ENCODE data around the gene FNTB.

Gene FNTB

GRCh38 chr14:64953310-64953654 is 33.4 kb upstream of the FNTB start:
- DNase-seq = no peak

DNA sequence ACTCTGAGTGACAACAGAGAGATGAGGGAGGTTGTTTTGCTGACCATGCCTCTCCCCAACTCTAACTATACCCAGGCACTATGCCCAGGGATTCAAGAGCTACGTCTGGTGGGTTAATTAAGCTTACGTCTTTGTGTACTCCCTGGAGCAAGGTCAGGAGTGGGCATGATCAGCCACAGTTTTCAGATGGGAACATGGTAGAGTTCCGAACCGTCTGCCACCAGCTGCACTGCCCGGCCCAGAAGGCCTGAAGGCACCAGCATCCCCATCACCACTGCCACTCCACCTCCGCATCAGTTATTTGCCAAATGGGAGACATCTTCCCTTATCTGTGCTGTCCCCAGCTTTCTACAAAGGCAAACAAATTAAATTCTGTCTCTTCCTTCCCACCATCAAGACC is 33.0 kb upstream of the FNTB start:
- DNase-seq = no peak

DNA sequence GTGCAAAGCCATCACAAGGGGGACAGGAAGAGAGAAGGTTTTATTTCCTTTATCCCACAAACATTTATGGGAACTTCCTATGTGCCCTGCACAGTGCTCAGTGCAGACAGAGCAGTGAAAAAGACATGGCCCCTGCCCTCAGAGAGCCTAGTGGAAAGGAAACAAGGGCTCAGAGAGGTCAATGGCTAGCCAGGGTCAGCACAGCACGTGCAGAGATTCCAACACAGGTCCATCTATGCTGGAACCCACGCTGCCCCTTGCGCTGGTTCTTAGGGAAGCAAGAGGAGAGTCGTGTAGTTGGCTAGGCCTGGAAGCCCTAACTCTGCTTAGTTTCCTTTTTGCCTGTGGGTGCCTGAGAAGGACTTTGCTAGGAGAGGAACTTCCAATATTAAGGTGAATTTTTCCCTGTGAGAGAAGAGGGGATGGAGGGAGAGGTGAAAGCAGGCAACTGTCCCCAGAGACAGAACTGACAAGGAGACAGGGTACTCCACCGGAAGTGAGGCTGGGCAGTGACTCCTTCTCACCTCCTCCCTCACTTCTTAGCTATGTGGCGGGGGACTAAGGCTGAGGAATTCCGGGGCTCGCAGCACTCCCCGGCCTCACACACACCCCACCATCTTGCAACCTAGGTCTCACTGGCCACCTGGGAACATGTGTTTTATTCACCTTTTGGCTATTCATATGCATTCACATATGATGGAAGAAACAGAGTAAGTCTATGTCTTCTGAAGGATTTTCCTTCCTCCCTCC is 32.0 kb upstream of the FNTB start:
- no peak for DNase-seq

DNA sequence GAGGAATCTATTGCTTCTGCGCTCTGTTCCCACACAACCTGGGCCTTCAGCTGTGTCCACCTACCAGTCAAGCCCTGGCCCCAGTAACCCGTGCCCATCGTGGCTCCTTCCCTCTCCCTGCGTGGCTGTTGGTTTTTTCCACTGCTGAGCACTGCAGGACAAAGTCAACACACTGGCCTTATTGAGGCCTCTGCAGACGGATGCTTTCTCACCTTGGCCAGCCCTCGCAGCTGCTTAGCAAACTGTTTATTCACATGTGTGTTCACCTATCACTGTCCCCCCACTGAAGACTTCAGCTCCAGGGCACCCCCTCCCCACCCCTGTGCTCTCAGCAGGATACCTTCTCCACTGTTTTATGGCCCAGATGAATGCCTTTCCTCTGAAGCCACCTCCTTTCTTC is 31.4 kb upstream of the FNTB start:
- no peak for DNase-seq

DNA sequence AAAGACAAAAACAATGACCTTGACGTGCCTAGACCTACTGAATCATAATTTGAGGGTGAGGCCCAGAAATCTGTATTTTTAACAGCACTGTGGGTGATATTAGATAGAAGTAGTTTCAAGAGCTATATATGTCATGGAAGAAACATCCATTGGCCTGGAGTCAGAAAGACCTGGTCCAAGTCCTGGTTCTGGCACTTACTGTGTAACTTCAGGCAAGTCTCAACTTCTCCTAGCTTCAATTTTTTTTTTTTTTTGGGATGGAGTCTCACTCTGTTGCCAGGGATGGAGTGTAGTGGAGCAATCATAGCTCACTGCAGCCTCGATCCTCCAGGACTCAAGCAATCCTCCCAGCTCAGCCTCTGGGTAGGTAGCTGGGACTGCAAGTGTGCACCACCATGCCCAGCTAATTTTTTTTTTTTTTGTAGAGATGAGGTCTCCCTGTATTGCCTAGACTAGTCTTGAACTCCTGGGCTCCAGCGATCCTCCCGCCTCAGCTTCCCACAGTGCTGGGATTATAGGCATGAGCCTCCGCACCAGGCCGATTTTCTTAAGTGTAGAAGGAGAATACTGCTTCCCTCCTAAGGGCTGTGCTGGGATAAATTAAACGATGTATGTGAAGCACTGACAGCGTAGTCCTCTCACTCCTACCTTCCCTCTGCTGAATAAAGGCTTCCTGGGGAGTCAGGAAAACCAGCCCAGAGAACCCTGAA is 29.8 kb upstream of the FNTB start:
- DNase-seq = no peak

DNA sequence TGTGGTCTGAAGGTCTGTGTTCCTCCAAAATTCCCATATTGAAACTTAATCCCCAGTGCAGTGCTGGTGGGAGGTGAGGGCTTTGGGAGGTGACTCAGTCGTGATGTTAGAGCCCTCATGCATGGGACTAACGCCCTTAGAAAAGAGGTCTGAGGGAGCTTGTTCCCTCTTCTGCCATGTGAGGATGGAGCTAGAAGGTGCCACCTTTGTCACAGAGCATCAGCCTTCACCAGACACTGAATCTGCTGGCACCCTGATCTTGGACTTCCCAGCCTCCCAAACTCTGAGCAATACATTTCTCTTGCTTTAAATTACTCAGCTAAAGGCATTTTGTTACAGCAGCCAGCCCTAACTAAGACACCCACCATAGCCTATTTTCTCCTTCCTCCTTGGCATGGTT is 28.5 kb upstream of the FNTB start:
- no peak for DNase-seq

DNA sequence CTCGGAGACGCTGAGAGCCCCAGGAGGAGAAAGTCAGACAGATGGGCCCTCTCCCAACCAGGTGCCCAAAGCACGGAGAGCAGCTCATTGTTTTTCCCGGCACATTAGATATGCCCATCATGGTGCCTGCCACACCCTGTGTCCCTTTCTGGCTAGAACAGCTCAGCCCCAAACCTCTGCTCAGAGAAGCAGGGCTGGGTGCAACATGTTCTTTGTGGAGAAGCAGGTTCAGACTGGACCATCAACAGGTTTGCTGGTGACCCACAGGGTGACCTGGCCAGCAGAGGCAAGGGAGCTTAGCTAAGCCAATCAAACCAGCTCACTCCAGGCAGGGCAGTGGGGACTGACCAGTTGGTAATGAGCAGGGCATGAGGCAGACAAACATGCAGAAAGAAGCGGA is 28.0 kb upstream of the FNTB start:
- no peak for DNase-seq

DNA sequence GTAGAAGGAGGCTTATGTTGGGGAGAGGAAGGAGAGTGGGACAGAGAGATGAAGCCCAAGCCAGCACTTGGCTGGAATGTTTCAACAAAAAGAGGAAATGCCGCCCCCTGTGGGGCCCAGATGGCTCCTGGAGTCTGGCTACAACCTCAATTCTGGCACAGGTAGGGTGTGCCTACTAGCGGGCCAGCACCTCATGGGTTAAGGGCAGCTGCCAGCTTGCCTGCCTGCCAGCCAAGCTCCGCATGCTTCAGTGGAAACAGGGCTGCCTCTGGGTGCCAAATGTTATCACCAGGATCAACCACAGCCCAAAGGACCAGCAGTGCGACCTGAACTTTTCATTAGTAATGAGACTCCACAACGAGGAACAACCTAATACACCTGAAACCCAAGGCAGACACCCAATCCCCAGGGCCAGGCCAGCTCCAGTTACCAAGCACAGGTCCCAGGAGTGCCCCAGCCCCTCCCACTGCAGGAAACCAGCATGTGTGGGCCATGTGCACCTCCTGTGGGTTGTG is 25.9 kb upstream of the FNTB start:
- DNase-seq = no peak

- no peak for DNase-seq
Observed at GRCh38 chr14:64963611-64964010, 23.1 kb upstream of the FNTB start.

DNA sequence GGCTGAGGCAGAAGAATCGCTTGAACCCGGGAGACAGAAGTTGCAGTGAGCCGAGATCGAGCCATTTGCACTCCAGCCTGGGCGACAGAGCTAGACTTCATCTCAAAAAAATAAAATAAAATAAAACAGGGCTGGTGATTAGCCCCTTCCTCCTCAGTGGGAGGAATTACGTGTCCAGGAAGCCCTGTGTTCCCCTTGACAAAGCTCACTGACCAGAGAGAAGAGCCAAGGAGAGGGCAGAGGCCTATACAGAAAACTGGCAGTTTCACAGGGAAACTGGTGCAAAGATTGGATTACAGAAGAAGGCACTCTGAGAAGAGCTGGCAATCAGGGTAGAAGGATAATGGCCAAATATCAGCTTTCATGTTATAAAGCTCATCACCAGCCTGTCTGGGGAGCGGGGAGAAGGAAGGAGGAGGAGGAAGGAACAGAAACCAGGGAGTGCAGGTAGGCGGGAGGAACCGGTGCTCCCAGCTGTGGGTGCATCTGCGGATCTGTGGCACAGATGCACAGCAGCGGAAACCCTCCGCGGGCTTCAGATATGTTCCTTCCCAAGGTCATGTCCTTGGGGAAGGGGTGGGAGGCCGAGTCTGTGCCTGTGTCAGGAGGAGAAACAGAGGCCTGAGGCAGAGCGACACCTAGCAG is 21.2 kb upstream of the FNTB start:
- DNase-seq = no peak

GRCh38 chr14:64966976-64967375 is 19.7 kb upstream of the FNTB start:
- DNase-seq = no peak

DNA sequence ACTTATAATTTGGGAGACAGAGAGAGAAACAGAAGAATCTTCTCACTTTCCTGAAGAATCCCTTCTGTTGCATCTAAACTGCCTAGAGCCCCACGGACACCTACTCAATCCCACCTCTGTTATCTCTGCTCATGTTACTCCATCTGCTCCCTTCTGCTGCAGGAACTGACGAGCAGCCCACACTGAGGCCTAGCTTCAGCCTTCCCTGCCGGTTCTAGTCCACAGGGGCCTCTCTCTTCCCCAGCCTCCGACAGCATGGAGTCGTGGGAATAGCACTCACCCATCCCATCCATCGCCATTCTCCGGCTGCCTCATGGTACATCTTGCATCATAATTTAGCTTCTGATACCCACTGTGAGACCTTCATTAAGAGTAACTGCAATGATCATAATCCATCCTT is 18.5 kb upstream of the FNTB start:
- no peak for DNase-seq

DNA sequence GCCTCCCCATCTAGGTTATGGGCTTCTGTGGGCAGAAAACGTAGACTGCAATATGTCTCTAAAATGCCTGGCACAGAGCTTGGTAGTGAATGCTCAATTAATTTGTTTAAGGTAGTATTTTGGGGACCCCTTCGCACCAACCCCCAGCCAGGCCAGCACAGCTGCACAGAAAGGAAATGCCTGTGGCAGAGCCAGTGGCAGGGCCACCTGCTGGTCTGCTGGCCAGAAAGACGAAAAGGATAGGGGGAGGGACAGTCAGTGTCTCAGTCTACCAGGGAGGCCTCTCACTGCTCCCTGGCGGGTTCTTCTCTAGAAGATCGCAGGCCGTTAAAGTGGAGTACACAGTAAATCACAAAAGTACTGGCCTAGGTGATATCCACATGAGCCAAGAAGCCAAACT is 18.0 kb upstream of the FNTB start:
- peak; percentile 18 for DNase-seq

DNA sequence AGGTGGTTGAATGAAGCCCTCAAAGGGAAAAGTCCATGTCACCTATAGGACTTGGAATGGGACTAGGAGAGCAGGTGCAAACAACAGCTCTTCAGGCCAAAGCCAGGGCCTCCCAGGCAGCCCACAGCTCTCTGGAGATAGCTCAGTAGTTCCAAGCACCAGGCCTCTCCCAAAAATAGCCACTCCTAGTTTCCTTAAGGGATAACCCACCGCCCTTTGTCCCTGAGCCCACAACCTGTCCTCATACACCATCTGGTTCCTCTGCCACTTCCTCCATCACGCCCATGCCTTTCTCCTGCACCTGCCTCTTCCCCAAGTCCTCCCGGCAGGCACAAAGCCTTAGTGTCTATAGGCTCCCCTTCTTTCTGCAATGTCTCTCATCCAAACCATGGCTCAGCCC is 16.7 kb upstream of the FNTB start:
- no peak for DNase-seq

DNA sequence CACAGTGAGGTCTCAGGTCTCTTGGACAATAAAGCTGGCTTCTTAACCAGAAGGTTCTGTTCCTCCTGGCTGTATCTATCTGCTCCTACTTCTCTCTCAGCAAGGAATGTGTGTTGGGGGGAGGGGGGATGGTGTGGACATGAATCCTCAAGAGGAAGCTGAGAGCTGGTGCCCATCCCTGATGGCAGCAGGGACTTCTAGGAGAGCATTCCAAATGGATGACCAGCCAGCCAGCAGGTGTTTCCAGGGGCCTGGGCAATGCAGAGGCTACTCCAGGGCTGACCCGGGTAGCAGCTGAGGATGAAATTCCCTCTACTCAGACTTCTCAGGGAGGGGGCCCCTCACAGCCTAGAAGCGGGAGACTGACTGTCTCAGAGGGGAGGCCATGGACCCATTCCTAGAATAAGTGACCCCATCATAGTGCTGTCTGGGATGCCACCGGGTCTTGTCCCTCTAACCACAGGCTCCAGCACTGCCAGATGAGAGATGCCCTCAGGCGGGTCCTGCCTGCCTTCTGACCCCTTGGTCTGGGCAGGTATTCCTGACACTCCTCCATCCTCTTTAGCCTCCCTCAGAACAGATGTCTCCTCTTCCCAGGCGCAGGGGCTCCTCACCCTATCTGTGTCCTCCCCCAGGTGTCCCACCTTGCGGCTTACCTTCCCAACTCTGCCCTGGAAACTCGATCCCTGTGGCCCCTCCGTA is 15.8 kb upstream of the FNTB start:
- no peak for DNase-seq

GRCh38 chr14:64971491-64971942 is 15.2 kb upstream of the FNTB start:
- DNase-seq = no peak

GRCh38 chr14:64971943-64972791 is 14.5 kb upstream of the FNTB start, which contains the start of gene RAB15:
Gene RAB15, minus strand, starts transcription at chr14:64972336. Its CDS starts 260 bp downstream, at chr14:64972076.
- DNase-seq = peak; percentile 25

GRCh38 chr14:64973026-64973442 is 13.7 kb upstream of the FNTB start:
- no peak for DNase-seq

DNA sequence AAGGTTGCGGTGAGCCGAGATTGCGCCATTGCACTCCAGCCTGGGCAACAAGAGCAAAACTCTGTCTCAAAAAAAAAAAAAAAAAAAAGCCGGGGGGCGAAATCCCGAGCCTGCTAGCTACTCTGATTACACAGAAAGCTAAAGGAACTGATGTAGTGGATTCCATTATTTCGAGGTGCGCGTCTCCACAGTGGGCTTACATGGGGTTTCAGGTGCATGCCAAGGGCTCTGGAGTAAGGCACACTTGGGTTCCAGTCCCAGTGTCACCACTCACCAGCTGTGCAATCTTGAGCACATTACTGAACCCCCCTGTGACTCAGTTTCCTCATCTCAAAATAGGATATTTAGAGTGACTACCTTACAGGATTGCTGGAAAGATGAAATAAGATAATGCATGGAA is 12.9 kb upstream of the FNTB start:
- DNase-seq = no peak

DNA sequence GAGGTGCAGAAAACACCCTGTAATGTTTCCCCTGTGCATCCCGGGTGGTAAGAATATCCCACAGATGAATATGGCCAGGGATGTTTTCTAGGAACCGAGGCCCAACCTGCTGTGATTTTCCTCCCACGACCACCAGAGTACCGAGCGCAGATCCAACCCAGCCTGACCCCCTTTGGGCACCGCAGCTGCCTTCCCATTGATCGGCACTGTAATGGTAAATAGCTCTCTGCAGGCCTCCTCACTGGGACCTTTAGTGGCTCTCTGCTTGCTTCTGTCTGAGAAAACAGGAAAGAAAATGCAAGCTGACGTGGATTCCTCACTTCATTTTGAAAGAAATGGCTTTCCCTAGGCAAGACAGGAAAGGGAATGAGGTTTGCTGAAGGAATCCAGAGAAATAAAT is 12.1 kb upstream of the FNTB start:
- DNase-seq = no peak

DNA sequence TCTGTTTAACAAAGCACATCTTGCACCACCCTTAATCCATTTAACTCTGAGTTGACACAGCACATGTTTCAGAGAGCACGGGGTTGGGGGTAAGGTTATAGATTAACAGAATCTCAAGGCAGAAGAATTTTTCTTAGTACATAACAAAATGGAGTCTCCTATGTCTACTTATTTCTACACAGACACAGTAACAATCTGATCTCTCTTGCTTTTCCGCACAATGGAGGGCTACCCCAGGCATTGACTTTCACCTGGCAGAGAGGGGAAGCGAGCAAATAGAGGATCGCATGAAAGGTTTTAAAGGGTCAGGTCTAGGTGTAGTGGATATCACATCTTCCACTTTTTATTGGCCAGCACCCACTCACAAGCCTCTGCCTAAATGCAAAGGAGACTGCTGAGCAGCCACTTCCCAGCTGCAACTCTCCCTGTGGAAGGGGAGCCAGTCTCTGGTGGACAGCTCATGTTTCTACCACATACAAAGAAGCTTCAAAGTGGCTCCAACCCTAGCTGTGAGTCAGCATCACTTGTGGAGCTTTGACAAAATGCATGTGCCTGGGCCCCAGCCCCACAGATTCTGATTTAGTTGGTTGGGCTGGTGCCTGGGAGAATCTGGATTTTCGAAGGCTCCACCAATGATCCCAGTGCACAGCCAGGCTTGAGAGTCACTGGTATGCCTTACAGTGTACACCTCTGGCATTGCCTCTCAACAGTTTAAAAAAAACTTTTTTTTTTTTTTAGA is 7.2 kb upstream of the FNTB start:
- peak; percentile 40 for DNase-seq
